ENCODE data around the gene PIBF1.

DNA sequence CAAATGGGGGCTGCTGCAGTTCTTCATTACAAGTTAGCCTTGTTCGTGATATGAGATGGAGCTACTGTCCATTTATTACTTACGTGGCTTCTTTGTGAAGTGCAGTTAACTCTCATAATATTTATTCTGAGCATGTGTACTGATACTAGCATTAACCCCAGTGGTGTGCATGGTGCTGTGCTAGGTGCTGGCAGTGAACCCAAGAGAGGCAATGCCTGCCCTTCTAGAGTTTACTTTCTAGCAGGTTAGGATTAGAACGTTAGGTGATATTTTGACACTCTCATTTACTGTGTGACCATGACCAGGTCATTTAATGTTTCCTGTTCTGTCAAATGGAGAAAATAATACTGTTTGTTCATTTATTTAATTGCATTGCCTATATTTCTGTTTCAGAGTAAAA lies 16.9 kb downstream of the PIBF1 start:
- TF ChIP-seq POLR2AphosphoS5 (IDR thresholded peaks at IDR 0.05; ENCODE audit: borderline replicate concordance, low read depth, low read length) (no peak), EZH2 (IDR thresholded peaks at IDR 0.05) (no peak)

All from SK-N-MC (cell line).